Measurements from ENCODE around the gene GOLPH3.

DNA sequence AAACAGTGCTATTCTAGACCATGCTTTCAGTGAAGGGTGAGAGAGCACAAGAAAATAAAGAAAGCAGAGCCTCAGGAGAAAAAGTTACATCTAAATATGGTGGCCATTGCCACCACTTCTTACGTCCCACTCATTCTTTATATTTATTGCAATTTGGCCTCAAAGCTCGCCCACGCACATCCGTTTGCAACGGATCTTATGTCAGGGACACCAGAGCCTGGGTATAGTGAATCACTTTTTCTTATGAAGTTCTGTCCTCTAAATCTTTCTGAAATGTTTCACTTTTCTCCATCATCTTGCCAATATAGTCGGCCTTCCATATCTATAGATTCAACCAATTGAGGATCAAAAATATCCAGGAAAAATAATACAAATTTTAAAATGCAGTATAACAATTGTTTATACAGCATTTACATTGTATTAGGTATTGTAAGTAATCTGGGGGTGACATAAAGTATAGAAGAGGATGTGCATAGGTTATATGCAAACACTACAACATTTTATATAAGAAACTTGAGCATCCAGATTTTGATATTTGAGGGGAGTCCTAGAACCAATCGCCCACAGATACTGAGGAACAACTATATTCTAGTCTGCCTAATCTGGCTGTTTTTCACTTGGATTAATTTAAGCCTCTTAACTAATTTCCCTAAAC, 35.2 kb downstream of the GOLPH3 start:
- TF ChIP-seq, protein P1, sequence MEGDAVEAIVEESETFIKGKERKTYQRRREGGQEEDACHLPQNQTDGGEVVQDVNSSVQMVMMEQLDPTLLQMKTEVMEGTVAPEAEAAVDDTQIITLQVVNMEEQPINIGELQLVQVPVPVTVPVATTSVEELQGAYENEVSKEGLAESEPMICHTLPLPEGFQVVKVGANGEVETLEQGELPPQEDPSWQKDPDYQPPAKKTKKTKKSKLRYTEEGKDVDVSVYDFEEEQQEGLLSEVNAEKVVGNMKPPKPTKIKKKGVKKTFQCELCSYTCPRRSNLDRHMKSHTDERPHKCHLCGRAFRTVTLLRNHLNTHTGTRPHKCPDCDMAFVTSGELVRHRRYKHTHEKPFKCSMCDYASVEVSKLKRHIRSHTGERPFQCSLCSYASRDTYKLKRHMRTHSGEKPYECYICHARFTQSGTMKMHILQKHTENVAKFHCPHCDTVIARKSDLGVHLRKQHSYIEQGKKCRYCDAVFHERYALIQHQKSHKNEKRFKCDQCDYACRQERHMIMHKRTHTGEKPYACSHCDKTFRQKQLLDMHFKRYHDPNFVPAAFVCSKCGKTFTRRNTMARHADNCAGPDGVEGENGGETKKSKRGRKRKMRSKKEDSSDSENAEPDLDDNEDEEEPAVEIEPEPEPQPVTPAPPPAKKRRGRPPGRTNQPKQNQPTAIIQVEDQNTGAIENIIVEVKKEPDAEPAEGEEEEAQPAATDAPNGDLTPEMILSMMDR (IDR thresholded peaks at IDR 0.05), result no peak
- TF ChIP-seq POLR2AphosphoS5 (IDR thresholded peaks at IDR 0.05; ENCODE audit: insufficient read depth in 1 of 2, low read depth in 1 of 2), result no peak
- no peak for TF ChIP-seq POLR2A (IDR thresholded peaks at IDR 0.05)

Data from vagina (tissue), 2 donors.